Heart left ventricle (tissue), 13 donors: ENCODE measurements around the gene USP6NL.

Source experiments
- POLR2A ChIP-seq, 2 donors: fragments of 450-650 bp; IDR thresholded peaks; one replicate each; pipeline ENCODE4 v1.6.1; 2017; ENCODE audit warnings: antibody characterized with exemption in 2 of 2, mild to moderate bottlenecking in 2 of 2, moderate library complexity in 2 of 2
- TF ChIP-seq, protein P1 (sequence below), 12 donors: fragments of 200-600 bp; sonication (generic) in 4 of 12; IDR thresholded peaks; one replicate each; pipeline versions ENCODE4 v1.5.0 to v1.8.0; 2018 to 2022; ENCODE audit warnings: antibody characterized with exemption in 12 of 12, mild to moderate bottlenecking in 5 of 12
- donor health status: ischemic (EF 13 %, LVEDD 7.1; RV severe dilation, severe dysfunction).
- donor health status: DM: no; HTN: yes; CAD: no.
- donor health status: DM: no; HTN: no; CAD: no.
- donor health status: ischemic (EF 25% LVEDD 6.9; RV normal size, moderate dysfunction).
- donor health status: ischemic (EF 25% LVEDD 5.7; RV mildly dilated, moderate dysfunction).
- donor health status: ischemic (EF 35%, LVEDD 5.7; RV mildly dilated, moderate dysfunction).
- donor health status: nonischemic (EF 11% LVEDD 7.7; RV severe dilation, severe dysfunction).
- donor health status: DM: yes; HTN: yes; CAD: no.
- donor health status: PGD.
- donor health status: ischemic (EF 29% LVEDD 5.4; RV normal size, mild dysfunction).
- donor health status: nonischemic (EF 23%, LVEDD 6.1; RV moderate dilation, normal function).

DNA sequence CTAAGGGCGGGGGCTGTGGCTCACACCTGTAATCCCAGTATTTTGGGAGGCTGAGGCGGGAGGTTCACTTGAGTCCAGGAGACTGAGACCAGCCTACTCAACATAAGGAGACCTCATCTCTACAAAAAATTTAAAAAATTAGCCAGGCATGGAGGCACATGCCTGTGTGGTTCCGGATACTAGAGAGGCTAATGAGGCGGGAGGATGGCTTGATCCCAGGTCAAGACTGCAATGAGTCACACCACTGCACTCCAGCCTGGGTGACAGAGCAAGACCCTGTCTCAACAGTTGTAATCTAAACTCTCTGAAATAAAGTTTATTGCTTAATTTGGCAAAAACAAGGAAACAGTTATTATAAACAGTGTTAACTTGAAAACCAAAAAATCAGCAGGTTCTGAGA is 123.3 kb downstream of the USP6NL start:
- TF ChIP-seq, protein P1, sequence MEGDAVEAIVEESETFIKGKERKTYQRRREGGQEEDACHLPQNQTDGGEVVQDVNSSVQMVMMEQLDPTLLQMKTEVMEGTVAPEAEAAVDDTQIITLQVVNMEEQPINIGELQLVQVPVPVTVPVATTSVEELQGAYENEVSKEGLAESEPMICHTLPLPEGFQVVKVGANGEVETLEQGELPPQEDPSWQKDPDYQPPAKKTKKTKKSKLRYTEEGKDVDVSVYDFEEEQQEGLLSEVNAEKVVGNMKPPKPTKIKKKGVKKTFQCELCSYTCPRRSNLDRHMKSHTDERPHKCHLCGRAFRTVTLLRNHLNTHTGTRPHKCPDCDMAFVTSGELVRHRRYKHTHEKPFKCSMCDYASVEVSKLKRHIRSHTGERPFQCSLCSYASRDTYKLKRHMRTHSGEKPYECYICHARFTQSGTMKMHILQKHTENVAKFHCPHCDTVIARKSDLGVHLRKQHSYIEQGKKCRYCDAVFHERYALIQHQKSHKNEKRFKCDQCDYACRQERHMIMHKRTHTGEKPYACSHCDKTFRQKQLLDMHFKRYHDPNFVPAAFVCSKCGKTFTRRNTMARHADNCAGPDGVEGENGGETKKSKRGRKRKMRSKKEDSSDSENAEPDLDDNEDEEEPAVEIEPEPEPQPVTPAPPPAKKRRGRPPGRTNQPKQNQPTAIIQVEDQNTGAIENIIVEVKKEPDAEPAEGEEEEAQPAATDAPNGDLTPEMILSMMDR (IDR thresholded peaks at IDR 0.05), result no peak
- no peak for TF ChIP-seq POLR2A (IDR thresholded peaks at IDR 0.05)
